H1 (cell line): Measurements from ENCODE around the gene GMPR2. TPM values are rescaled to one million over a fixed set of nuclear protein-coding genes. Genes with fewer than 3 reads are reported as not detected.

Experiments used
- CBX5 ChIP-seq: fragments of 300-800, 300-1000 bp; sonication (generic); IDR thresholded peaks from 2 replicates; pipeline ENCODE4 v1.7.1; 2016; ENCODE audit warnings: antibody characterized with exemption, low read length, low read depth
- CEBPB ChIP-seq: IDR thresholded peaks from 2 replicates; pipeline ENCODE4 v1.6.1; 2012; ENCODE audit warnings: low read depth, low read length
- CHD2 ChIP-seq: IDR thresholded peaks from 2 replicates; pipeline ENCODE4 v1.6.1; 2012; ENCODE audit warnings: low read length, improper control_type of control experiment
- EZH2 ChIP-seq: fragments of 200-600 bp; sonication (generic); IDR thresholded peaks from 2 replicates; pipeline ENCODE4 v1.7.1; 2012; ENCODE audit warnings: low read depth, mild to moderate bottlenecking, moderate library complexity, low read length, inconsistent platforms; ENCODE audit not compliant: severe bottlenecking
- GTF2F1 ChIP-seq: IDR thresholded peaks from 2 replicates; pipeline ENCODE4 v1.6.1; 2012; ENCODE audit warnings: low read depth, low read length, improper control_type of control experiment, borderline replicate concordance
- MAFK ChIP-seq: IDR thresholded peaks from 2 replicates; pipeline ENCODE4 v1.6.1; 2012; ENCODE audit warnings: low read depth, mild to moderate bottlenecking, improper control_type of control experiment, low read length
- RBBP5 ChIP-seq: IDR thresholded peaks from 2 replicates; pipeline ENCODE4 v1.7.1; 2012; ENCODE audit warnings: low read depth, mild to moderate bottlenecking, inconsistent platforms, low read length, moderate library complexity, borderline replicate concordance
- RNF2 ChIP-seq: fragments of 200-900, 300-1000 bp; sonication (generic); IDR thresholded peaks from 2 replicates; pipeline ENCODE4 v1.7.1; 2016; ENCODE audit warnings: borderline replicate concordance, low read depth, mild to moderate bottlenecking, antibody characterized with exemption, low read length; ENCODE audit not compliant: poor library complexity, severe bottlenecking; ENCODE audit errors: missing control alignments
- SIN3A ChIP-seq, 2 experiments: IDR thresholded peaks in 1 of 2; conservative IDR thresholded peaks in 1 of 2; 2 replicates each; pipeline ENCODE4 v1.6.1; 2011 to 2012; ENCODE audit warnings: low read length in 2 of 2, improper control_type of control experiment in 1 of 2, low read depth in 1 of 2, mild to moderate bottlenecking in 1 of 2
- TAF7 ChIP-seq: optimal IDR thresholded peaks from 2 replicates; pipeline ENCODE3; 2011; ENCODE audit warnings: low read depth, mild to moderate bottlenecking, inconsistent platforms, low read length, moderate library complexity, borderline replicate concordance
- YY1 ChIP-seq: IDR thresholded peaks from 2 replicates; pipeline ENCODE4 v1.6.1; 2011; ENCODE audit warnings: low read depth, mild to moderate bottlenecking, low read length
- polyA plus RNA-seq, 7 experiments: library from polyadenylated mRNA; depleted of rRNA in 3 of 7; stranded (reverse) in 5 of 7; unstranded in 2 of 7; fragments of >200 nt in 5 of 7; fragments of 200-250 nt in 2 of 7; gene quantifications; 1 replicate in 5 of 7; 2 replicates in 1 of 7; 4 replicates in 1 of 7; pipeline versions ENCODE4 v1.2.1 to v1.2.3, GENCODE V29; 2011 to 2013; ENCODE audit warnings: missing spikeins in 2 of 7, mixed read lengths in 2 of 7
- total RNA-seq: library from RNA; stranded (reverse); fragmentation: NEBNext Ultra II Directional; extraction: Animal tissue kit (Norgen Biotek cat#: 25700); gene quantifications from 2 replicates; pipeline ENCODE4 v1.2.1, GENCODE V29; 2021
- TF ChIP-seq, protein P1 (sequence below): IDR thresholded peaks from 2 replicates; pipeline ENCODE4 v1.6.1; 2011; ENCODE audit warnings: low read length, improper control_type of control experiment

Gene GMPR2
- total and polyA plus RNA-seq, 2 of the 8 experiments (the other 6 are each of a cell fraction or from before 2014, with no cell fraction given): 61.6 to 85.3 TPM

DNA sequence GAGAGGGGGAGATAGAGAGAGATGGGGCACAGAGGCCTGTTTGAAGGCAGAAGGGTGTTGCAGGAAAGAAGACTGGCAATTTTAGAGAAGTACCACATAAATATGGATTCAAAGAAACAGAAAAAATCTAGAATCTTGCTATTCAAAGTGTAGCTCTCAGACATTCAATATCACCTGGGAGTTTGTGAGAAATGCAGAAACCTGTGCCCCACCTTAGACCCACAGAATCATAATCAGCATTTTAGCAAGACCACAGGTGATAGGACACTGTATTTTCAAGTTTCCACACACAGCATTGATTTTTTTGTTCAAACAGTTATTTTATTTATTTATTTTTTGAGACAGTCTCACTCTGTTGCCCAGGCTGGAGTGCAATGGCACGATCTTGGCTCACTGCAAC, 3.8 kb upstream of the GMPR2 start (continued):
- TF ChIP-seq GTF2F1: no peak
- TF ChIP-seq YY1: no peak
- TF ChIP-seq RBBP5: no peak
- no peak for TF ChIP-seq TAF7
- TF ChIP-seq CBX5: no peak
- TF ChIP-seq MAFK: no peak
- no peak for TF ChIP-seq RNF2
- no peak for TF ChIP-seq SIN3A (conservative IDR thresholded peaks at IDR 0.05 in 1 of 2, IDR thresholded peaks at IDR 0.05 in 1 of 2; ENCODE audit: low read depth in 1 of 2, low read length in 2 of 2)
- no peak for TF ChIP-seq CEBPB
- TF ChIP-seq CHD2: no peak
- TF ChIP-seq EZH2: no peak
- TF ChIP-seq, protein P1, sequence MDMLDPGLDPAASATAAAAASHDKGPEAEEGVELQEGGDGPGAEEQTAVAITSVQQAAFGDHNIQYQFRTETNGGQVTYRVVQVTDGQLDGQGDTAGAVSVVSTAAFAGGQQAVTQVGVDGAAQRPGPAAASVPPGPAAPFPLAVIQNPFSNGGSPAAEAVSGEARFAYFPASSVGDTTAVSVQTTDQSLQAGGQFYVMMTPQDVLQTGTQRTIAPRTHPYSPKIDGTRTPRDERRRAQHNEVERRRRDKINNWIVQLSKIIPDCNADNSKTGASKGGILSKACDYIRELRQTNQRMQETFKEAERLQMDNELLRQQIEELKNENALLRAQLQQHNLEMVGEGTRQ: no peak
- TF ChIP-seq, all 59 proteins: peak for 0
